Liver (tissue), 9 donors: ENCODE results near the gene KCP. TPM values are rescaled to one million over a fixed set of nuclear protein-coding genes. Genes with fewer than 3 reads are reported as not detected.

ENCODE experiments used
- DNase-seq: peaks from one replicate; pipeline ENCODE4 v3.0.0-alpha.2; 2017; ENCODE audit warnings: low spot score
- H3K27ac ChIP-seq, 2 donors: one replicate each; pipeline ENCODE4 v1.7.0; 2013; ENCODE audit warnings: inconsistent platforms in 2 of 2, low read length in 2 of 2, control low read depth in 1 of 2, low read depth in 1 of 2, mild to moderate bottlenecking in 1 of 2
- H3K27me3 ChIP-seq, 4 donors: one replicate each; pipeline versions ENCODE4 v1.6.1 to v1.7.0; 2013; ENCODE audit warnings: low read length in 3 of 4, inconsistent platforms in 1 of 4, mild to moderate bottlenecking in 1 of 4, moderate library complexity in 1 of 4; ENCODE audit not compliant: control insufficient read depth in 4 of 4, insufficient read depth in 4 of 4
- H3K36me3 ChIP-seq, 4 donors: one replicate each; pipeline versions ENCODE4 v1.6.1 to v1.7.0; 2013; ENCODE audit warnings: low read length in 3 of 4, mild to moderate bottlenecking in 3 of 4, low read depth in 1 of 4, moderate library complexity in 1 of 4; ENCODE audit not compliant: control insufficient read depth in 4 of 4, insufficient read depth in 3 of 4
- H3K4me1 ChIP-seq, 4 donors: one replicate each; pipeline versions ENCODE4 v1.6.1 to v1.7.0; 2013; ENCODE audit warnings: low read length in 3 of 4, mild to moderate bottlenecking in 3 of 4, moderate library complexity in 1 of 4; ENCODE audit not compliant: control insufficient read depth in 4 of 4, insufficient read depth in 4 of 4
- H3K4me3 ChIP-seq, 3 donors: one replicate each; pipeline versions ENCODE4 v1.6.1 to v1.7.0; 2013; ENCODE audit warnings: low read length in 3 of 3, control low read depth in 1 of 3, low read depth in 1 of 3, mild to moderate bottlenecking in 1 of 3
- H3K9ac ChIP-seq, 2 donors: one replicate each; pipeline ENCODE4 v1.7.0; 2013; ENCODE audit warnings: low read length in 2 of 2, mild to moderate bottlenecking in 2 of 2, moderate library complexity in 2 of 2, control low read depth in 1 of 2, low read depth in 1 of 2
- H3K9me3 ChIP-seq, 4 donors: one replicate each; pipeline versions ENCODE4 v1.6.1 to v1.7.0; 2013; ENCODE audit warnings: low read length in 3 of 4; ENCODE audit not compliant: control insufficient read depth in 4 of 4
- EGR1 ChIP-seq, 2 donors: IDR thresholded peaks; 2 replicates each; pipeline ENCODE4 v1.6.1; 2016 to 2018; ENCODE audit warnings: antibody characterized with exemption in 2 of 2, low read depth in 2 of 2
- FOXA1 ChIP-seq: IDR thresholded peaks from 2 replicates; pipeline ENCODE4 v1.6.1; 2016; ENCODE audit warnings: antibody characterized with exemption
- FOXA2 ChIP-seq: IDR thresholded peaks from 2 replicates; pipeline ENCODE4 v1.6.1; 2016; ENCODE audit warnings: antibody characterized with exemption
- GABPA ChIP-seq, 2 donors: IDR thresholded peaks in 1 of 2; conservative IDR thresholded peaks in 1 of 2; 2 replicates each; pipeline ENCODE4 v1.6.1; 2016; ENCODE audit warnings: antibody characterized with exemption in 2 of 2, mild to moderate bottlenecking in 1 of 2, moderate library complexity in 1 of 2
- HNF4A ChIP-seq, 2 donors: conservative IDR thresholded peaks; 2 replicates each; pipeline ENCODE4 v1.6.1; 2016; ENCODE audit warnings: antibody characterized with exemption in 2 of 2, mild to moderate bottlenecking in 2 of 2
- HNF4G ChIP-seq: IDR thresholded peaks from 2 replicates; pipeline ENCODE4 v1.6.1; 2016; ENCODE audit warnings: antibody characterized with exemption
- JUND ChIP-seq, 2 donors: IDR thresholded peaks; 2 replicates each; pipeline ENCODE4 v1.6.1; 2016; ENCODE audit warnings: antibody characterized with exemption in 2 of 2
- NR2F2 ChIP-seq: IDR thresholded peaks from 2 replicates; pipeline ENCODE4 v1.6.1; 2016; ENCODE audit warnings: antibody characterized with exemption
- RAD21 ChIP-seq, 2 donors: IDR thresholded peaks; 2 replicates each; pipeline ENCODE4 v1.6.1; 2016; ENCODE audit warnings: antibody characterized with exemption in 2 of 2, mild to moderate bottlenecking in 2 of 2
- RXRA ChIP-seq, 2 donors: IDR thresholded peaks; 2 replicates each; pipeline ENCODE4 v1.6.1; 2017 to 2018; ENCODE audit warnings: antibody characterized with exemption in 2 of 2, mild to moderate bottlenecking in 1 of 2
- SP1 ChIP-seq: IDR thresholded peaks from 2 replicates; pipeline ENCODE4 v1.6.1; 2018; ENCODE audit warnings: antibody characterized with exemption, mild to moderate bottlenecking
- TAF1 ChIP-seq: conservative IDR thresholded peaks from 2 replicates; pipeline ENCODE4 v1.6.1; 2016; ENCODE audit warnings: antibody characterized with exemption, mild to moderate bottlenecking
- YY1 ChIP-seq: IDR thresholded peaks from 2 replicates; pipeline ENCODE4 v1.6.1; 2016; ENCODE audit warnings: antibody characterized with exemption, mild to moderate bottlenecking
- WGBS: extraction: QIAGEN DNeasy Blood & Tissue Kit; methylation state at CpG from one replicate; pipeline ENCODE4 v1.1.7; 2013; 5-methylcytosine and 5-hydroxymethylcytosine counted together
- polyA plus RNA-seq, 2 donors: library from polyadenylated mRNA; stranded (reverse) in 1 of 2; unstranded in 1 of 2; fragments of 200-250 nt in 1 of 2; fragments of >200 nt in 1 of 2; fragmentation: Nextera tagmentation in 1 of 2; extraction: Ambion mirVana in 1 of 2; gene quantifications; one replicate each; pipeline versions ENCODE4 v1.2.1 to v1.2.3, GENCODE V29; 2013 to 2015
- total RNA-seq, 2 donors: library from RNA; depleted of rRNA; stranded (reverse); fragments of >200 nt; gene quantifications; one replicate each; pipeline ENCODE4 v1.2.3, GENCODE V29; 2014
- TF ChIP-seq, protein P1 (sequence below): IDR thresholded peaks from 2 replicates; pipeline ENCODE4 v1.6.1; 2016; ENCODE audit warnings: antibody characterized with exemption
- TF ChIP-seq, protein P2 (sequence below): IDR thresholded peaks from 2 replicates; pipeline ENCODE4 v1.6.1; 2016; ENCODE audit warnings: antibody characterized with exemption
- TF ChIP-seq, protein P3 (sequence below): fragments of 150-350 bp; IDR thresholded peaks from 2 replicates; pipeline ENCODE4 v1.5.1; 2017; ENCODE audit warnings: improper control_type of control experiment, low read depth, low read length; ENCODE audit not compliant: missing input control
- TF ChIP-seq, protein P4 (sequence below): IDR thresholded peaks from 2 replicates; pipeline ENCODE4 v1.6.1; 2016; ENCODE audit warnings: antibody characterized with exemption, mild to moderate bottlenecking
- TF ChIP-seq, protein P5 (sequence below): IDR thresholded peaks from 2 replicates; pipeline ENCODE4 v1.6.1; 2016; ENCODE audit warnings: antibody characterized with exemption
- donor health status: healthy.
- donor health status: healthy.
- donor health status: healthy.
- donor health status: healthy.
- donor health status: healthy.

Gene KCP
- total and polyA plus RNA-seq, 4 donors, result 0.02 to 0.08 (median 0.05) TPM; not detected in 1

DNA sequence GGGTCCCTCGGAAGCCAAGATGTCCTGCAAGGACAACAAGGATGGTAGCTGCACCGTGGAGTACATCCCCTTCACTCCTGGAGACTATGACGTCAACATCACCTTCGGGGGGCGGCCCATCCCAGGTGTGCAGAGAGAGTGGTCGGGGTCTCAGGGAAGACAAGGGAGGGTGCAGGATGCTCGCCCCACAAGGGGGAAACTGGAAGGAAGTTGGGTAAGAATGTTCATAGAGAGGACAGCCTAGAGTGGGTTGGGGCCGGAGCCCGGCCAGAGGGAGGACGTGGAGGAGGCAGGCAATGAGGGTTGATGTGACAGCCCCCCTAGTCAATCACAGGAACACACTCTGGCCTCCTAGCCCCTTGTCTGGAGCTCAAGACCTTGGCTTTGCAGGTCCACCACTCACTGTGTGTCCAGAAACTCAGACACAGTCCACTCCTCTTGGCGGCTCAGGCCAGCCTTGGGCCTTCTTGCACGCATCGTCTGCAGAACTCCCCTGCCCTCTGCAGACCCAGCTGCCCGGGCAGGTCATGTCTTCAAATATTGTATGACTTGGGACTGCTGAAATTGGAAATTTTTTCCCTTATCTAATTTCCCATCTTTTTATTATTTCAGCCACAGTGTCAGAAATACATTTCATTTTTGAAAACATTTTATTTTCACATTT lies 63.6 kb downstream of the KCP start:
- Histone ChIP-seq H3K4me1 (no peaks in the 10 kb centered on the region), H3K27me3 (no peaks in the 10 kb centered on the region), H3K27ac (no peak overlapping the region), H3K9me3 (no peaks in the 10 kb centered on the region), H3K9ac (no peak overlapping the region), H3K4me3 (no peak overlapping the region), H3K36me3 (no peaks in the 10 kb centered on the region)
- DNase-seq, result no peak
- TF ChIP-seq HNF4A (conservative IDR thresholded peaks at IDR 0.05) (no peak), EGR1 (IDR thresholded peaks at IDR 0.05; ENCODE audit: low read depth in 2 of 2) (no peak), FOXA1 (no peak), HNF4G (no peak), RAD21 (IDR thresholded peaks at IDR 0.05) (no peak), RXRA (IDR thresholded peaks at IDR 0.05) (no peak), TAF1 (no peak), SP1 (no peak), FOXA2 (no peak), YY1 (no peak), NR2F2 (no peak), GABPA (IDR thresholded peaks at IDR 0.05 in 1 of 2, conservative IDR thresholded peaks at IDR 0.05 in 1 of 2) (no peak), JUND (IDR thresholded peaks at IDR 0.05) (no peak)
- TF ChIP-seq, protein P1, sequence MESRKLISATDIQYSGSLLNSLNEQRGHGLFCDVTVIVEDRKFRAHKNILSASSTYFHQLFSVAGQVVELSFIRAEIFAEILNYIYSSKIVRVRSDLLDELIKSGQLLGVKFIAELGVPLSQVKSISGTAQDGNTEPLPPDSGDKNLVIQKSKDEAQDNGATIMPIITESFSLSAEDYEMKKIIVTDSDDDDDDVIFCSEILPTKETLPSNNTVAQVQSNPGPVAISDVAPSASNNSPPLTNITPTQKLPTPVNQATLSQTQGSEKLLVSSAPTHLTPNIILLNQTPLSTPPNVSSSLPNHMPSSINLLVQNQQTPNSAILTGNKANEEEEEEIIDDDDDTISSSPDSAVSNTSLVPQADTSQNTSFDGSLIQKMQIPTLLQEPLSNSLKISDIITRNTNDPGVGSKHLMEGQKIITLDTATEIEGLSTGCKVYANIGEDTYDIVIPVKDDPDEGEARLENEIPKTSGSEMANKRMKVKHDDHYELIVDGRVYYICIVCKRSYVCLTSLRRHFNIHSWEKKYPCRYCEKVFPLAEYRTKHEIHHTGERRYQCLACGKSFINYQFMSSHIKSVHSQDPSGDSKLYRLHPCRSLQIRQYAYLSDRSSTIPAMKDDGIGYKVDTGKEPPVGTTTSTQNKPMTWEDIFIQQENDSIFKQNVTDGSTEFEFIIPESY, result no peak
- TF ChIP-seq, protein P2, sequence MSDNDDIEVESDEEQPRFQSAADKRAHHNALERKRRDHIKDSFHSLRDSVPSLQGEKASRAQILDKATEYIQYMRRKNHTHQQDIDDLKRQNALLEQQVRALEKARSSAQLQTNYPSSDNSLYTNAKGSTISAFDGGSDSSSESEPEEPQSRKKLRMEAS, result no peak
- TF ChIP-seq, protein P3, sequence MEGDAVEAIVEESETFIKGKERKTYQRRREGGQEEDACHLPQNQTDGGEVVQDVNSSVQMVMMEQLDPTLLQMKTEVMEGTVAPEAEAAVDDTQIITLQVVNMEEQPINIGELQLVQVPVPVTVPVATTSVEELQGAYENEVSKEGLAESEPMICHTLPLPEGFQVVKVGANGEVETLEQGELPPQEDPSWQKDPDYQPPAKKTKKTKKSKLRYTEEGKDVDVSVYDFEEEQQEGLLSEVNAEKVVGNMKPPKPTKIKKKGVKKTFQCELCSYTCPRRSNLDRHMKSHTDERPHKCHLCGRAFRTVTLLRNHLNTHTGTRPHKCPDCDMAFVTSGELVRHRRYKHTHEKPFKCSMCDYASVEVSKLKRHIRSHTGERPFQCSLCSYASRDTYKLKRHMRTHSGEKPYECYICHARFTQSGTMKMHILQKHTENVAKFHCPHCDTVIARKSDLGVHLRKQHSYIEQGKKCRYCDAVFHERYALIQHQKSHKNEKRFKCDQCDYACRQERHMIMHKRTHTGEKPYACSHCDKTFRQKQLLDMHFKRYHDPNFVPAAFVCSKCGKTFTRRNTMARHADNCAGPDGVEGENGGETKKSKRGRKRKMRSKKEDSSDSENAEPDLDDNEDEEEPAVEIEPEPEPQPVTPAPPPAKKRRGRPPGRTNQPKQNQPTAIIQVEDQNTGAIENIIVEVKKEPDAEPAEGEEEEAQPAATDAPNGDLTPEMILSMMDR, result no peak
- TF ChIP-seq, protein P4, sequence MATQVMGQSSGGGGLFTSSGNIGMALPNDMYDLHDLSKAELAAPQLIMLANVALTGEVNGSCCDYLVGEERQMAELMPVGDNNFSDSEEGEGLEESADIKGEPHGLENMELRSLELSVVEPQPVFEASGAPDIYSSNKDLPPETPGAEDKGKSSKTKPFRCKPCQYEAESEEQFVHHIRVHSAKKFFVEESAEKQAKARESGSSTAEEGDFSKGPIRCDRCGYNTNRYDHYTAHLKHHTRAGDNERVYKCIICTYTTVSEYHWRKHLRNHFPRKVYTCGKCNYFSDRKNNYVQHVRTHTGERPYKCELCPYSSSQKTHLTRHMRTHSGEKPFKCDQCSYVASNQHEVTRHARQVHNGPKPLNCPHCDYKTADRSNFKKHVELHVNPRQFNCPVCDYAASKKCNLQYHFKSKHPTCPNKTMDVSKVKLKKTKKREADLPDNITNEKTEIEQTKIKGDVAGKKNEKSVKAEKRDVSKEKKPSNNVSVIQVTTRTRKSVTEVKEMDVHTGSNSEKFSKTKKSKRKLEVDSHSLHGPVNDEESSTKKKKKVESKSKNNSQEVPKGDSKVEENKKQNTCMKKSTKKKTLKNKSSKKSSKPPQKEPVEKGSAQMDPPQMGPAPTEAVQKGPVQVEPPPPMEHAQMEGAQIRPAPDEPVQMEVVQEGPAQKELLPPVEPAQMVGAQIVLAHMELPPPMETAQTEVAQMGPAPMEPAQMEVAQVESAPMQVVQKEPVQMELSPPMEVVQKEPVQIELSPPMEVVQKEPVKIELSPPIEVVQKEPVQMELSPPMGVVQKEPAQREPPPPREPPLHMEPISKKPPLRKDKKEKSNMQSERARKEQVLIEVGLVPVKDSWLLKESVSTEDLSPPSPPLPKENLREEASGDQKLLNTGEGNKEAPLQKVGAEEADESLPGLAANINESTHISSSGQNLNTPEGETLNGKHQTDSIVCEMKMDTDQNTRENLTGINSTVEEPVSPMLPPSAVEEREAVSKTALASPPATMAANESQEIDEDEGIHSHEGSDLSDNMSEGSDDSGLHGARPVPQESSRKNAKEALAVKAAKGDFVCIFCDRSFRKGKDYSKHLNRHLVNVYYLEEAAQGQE, result no peak
- TF ChIP-seq, protein P5, sequence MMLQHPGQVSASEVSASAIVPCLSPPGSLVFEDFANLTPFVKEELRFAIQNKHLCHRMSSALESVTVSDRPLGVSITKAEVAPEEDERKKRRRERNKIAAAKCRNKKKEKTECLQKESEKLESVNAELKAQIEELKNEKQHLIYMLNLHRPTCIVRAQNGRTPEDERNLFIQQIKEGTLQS, result no peak
- WGBS, result 93% methylated on average over 14 of the region's 14 CpGs
